HepG2 (cell line): Measurements from ENCODE around the gene NXT1.

Source experiments
- BHLHE40 ChIP-seq: IDR thresholded peaks from 2 replicates; pipeline ENCODE4 v1.6.1; 2011; ENCODE audit warnings: low read length, improper control_type of control experiment
- SRSF1 ChIP-seq: fragments of 200-400 bp; formaldehyde crosslinking; optimal IDR thresholded peaks from 2 replicates; pipeline ENCODE3; 2017; ENCODE audit warnings: mild to moderate bottlenecking, low read depth, low read length, moderate library complexity

DNA sequence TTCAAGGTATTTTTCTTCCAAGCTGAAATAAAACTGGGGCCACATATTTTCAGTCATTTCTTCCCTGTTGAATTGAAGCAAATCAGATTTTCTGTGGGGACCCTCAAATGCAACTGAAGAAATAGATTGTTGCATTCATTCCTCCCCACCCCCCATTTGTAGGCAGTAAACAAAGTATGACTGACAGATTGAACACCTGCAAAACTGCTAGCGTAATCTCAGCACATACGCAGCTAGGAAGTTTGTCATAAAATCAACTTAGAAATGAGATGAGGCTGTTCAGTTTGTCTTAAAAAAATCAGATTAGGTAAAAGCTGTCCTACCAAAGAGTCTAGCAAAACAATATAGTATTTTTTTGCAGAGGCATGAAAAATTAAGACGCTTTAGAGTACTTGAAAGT lies 20.3 kb downstream of the NXT1 start:
- TF ChIP-seq BHLHE40 (no peak), SRSF1 (no peak)
